GM19023 (cell line): ENCODE measurements around the gene RING1.

Experiments used
- ATAC-seq: cut with Tn5 transposase; IDR thresholded peaks from one replicate; pipeline ENCODE4 v1.9.1; 2021; ENCODE audit warnings: mild to moderate bottlenecking, moderate library complexity; ENCODE audit not compliant: unreplicated experiment

Gene RING1

DNA sequence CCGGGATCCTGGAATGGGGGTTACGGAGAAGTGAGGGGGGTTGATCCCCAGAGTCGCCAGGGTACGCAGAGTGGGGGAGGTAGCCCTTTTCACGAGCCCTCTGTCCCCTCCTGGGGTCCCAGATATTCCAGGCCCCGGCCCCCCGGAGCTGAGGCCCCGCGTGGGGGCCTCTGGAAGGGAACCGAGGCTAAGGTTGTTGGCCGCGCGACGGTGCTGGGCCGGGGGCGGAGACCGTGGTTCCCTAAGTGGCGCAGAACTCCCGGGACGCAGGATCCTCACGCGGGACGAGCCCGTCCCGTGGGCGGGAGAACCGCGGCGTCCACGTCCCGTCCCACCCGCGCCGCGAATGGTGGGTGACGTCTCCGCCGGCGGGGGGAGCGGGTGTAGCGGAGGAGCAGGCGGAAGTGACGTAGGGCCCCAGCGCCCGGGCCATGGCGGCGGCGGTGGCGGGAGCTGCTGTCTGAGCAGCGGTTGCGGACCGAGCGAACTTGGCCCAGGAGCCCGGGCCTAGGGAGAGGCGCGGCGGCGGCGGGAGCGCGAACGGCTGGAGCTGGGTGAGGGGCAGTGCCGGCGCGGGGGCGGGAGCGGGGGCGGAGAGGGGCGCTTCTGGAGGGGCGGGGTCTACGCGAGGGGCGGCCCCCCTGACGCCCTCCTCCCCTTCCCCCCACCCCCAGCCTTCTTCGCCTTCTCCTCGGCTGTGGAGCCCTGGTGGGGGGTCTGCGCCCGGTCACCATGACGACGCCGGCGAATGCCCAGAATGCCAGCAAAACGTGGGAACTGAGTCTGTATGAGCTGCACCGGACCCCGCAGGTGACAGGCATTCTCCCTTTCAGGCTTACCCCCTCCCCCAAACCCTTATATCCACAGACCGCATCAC is at the start of gene RING1:
Gene RING1, plus strand, starts transcription at position 410 of the 877 bp plus-strand sequence. Its CDS starts 323 bp downstream, at position 733.
- peak; percentile 49 for ATAC-seq

DNA sequence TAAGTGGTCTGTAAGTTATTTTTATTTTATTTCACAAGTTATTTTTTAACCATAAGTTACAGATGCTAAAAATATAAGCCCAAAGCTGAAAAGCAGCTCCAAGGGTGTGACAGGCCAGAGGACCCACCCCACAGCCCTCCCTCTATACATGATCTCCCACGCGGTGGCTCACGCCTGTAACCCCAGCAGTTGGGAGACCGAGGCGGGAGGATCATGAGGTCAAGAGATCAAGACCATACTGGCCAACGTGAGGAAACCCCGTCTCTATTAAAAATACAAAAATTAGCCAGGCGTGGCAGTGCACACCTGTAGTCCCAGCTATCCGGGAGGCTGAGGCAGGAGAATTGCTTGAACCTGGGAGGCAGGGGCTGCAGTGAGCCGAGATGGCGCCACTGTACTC is 48.2 kb upstream of the RING1 start:
- no peak for ATAC-seq

GRCh38 chr6:33160728-33161344 is 47.5 kb upstream of the RING1 start:
- ATAC-seq, result no peak

GRCh38 chr6:33161354-33162331 is 46.7 kb upstream of the RING1 start:
- no peak for ATAC-seq

DNA sequence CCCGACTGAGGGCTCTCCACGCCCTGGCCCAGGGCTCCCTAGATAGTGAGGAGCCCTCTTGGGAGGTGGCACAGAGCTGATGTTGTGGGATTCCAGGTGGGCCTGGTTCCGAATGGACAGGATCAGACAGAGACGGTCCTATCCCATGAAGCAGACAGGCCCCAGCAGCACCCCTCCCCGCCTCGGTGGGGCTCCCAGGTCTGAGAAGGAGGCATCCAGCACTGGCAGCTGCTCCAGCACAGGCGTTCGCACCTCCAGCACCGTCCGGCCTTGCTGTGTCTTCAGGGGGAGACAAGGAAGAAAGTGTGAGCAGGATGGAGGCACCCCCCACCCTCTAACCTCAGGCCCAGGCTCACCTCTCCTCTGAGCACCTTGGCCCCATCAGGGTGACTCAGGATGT is 44.8 kb upstream of the RING1 start:
- ATAC-seq, result no peak

DNA sequence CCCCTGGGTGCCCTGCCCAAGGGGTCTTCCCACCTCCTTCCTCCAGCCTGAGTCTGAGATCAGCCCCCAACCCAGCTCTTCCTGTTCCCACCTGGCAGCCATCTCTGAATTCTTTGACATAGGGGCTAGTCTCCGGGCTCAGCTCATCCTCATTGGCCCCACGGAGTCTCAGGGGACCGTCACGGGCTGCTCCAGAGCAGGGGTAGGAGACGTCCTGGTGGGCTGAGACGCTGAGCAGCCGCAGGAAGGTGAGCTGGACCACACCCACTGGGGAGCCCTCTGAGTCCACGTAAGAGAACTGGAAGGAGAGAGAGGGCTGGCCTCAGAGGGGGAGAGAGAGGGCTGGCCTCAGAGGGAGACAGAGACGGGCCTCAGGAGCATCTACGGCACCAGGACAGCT is 44.1 kb upstream of the RING1 start:
- no peak for ATAC-seq

GRCh38 chr6:33164665-33165373 is 43.5 kb upstream of the RING1 start:
- ATAC-seq, result no peak

- ATAC-seq, result no peak
Measured at GRCh38 chr6:33165581-33166258, 42.6 kb upstream of the RING1 start.

DNA sequence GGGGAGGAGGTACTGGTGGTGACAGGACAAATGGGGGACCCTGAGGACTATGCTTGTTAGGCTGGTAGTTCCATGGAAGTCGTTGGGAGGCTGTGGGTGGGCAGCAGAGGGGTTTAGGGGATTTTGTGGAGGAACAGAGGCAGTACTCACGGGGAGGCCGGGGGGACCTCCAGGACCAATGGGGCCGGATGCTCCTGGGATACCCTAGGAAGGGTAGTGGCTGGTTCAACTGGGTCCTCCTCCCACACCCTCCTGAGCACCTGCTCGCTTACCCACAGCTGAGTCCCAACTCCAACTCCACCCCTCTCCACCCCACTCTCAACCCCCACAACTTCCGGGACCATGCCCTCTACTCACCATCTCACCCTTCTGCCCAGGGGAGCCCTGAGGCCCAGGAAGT is 41.9 kb upstream of the RING1 start:
- no peak for ATAC-seq

- no peak for ATAC-seq
Measured at GRCh38 chr6:33166811-33167210, 41.5 kb upstream of the RING1 start.

DNA sequence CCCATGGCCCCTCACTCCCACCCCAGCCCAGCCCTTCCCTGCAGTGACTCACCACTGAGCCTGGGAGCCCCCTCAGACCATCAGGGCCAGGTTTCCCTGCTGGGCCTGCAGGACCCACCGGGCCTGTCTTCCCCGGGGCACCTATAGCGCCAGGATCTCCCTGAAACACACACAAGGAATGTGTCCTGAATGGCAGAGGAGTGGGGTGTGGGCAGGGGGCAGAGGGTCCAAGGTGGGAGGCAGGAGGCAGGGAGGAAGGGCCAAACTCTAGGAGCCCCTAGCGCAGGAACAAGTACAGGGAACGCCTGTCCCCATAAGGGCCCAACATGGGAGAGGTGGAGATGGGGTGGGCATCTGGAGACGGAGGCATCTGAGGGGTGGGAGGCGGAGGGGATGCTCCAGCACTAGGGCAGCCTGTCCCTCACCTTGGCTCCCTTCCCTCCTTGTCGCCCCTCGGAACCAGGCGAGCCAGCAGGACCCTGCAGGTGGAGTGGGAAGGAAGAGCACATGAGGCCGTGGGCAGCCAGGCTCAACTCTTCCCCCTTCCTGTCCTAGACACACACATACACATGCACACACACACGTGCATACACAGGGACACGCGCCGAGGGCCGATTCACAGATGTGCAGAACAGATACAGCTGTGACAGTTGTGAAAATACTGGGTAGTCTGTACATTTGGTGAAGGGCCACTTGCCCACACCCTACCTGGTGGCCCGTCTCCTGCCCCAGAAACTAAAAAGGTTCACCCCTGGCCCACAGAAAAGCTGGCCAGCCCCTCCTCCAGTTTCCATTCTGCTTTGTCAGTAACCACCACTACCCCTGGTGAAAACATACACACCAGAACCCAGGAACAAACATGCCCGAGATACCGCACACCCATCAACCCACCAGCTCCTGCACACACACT is 40.7 kb upstream of the RING1 start:
- no peak for ATAC-seq

DNA sequence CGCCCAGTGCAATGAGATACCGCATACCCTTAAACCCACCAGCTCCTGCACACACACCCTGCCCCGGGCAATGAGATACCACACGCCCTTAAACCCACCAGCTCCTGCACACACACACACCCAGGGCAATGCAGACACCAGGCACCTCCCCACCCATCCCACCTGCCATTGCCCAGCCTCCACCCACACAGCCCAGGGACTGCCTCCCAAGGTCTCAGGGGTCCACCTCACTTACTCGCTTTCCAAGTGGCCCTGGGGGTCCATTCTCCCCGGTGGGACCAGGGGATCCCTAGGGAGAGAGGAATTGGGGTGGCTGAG is 40.1 kb upstream of the RING1 start:
- no peak for ATAC-seq

GRCh38 chr6:33168639-33169038 is 39.7 kb upstream of the RING1 start:
- no peak for ATAC-seq

DNA sequence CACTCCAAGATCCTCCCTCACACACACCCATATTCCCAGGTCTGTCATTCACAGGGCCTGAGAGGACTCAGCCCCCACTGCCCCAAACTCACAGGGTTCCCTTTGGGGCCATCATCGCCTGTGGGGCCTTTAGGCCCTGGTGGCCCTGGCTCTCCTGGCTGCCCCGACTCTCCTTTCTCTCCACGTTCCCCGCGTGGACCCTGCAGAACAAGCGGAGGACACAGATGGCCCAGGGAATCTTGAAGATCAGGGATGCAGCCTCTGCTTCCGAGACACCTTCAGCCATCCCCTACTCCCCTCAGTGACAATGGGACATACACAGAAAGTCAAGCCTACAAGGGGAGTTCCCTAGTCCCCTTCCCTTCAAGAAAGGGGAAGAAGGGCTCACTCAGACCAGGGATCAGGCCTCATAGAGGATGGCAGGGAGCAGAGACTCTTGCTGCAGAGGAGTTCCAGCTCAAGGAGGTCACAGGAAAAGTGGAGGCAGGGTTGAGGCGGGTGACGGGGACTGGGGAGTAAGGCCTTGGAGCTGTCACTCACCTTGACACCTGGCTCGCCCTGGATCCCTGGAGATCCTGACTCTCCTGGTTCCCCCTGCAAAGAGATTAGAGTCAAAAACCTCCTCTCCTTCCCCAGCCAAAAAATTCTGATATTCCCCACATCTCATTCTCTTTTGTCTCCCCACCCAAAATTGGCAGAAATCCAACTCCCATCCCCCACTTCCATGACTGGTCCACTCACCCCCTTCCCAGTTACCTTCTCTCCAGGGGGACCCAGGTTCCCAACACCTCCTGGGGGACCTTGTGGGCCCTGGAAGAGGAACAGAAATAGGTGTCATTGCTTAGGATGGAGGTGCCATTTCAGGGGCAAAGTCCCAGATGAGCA is 38.8 kb upstream of the RING1 start:
- no peak for ATAC-seq

- no peak for ATAC-seq
Measured at GRCh38 chr6:33170176-33171015, 37.9 kb upstream of the RING1 start.

- ATAC-seq, result no peak
Measured at GRCh38 chr6:33171016-33171879, 37.1 kb upstream of the RING1 start.
